ENCODE data around the gene KIAA1614.
A peak's percentile ranks its signal among the peaks of the same experiment; 100 is the strongest.

KIAA1614 gene

GRCh38 chr1:180923021-180923841 lies 10.5 kb downstream of the KIAA1614 start:
- DNase-seq: no peak

DNA sequence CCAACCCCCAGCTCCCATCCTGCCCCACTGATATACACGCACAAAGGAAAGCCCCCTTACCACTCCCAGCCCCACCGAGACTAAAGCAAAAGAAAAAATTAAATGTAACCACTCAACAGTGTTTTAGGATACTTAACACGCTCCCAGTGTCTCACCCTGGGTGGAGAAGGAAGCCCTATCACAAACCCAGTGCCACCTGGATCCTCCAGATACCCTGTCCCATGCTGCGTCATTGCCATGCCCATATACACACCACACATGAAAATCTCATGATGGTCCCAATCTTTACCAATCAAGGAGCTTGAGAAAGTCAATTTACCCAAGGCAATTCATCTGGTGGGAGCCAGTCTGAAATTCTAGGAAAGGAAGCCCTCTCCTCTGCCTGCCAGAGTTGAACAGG lies 11.2 kb downstream of the KIAA1614 start:
- no peak for DNase-seq

- no peak for DNase-seq
Observed at GRCh38 chr1:180924939-180925338, 12.2 kb downstream of the KIAA1614 start.

GRCh38 chr1:180925471-180926051 lies 12.9 kb downstream of the KIAA1614 start:
- peak in 47 of 58 donors; percentile 21 to 86 (median 59) for DNase-seq

GRCh38 chr1:180926164-180926981 lies 13.7 kb downstream of the KIAA1614 start:
- peak in 56 of 58 donors; percentile 35 to 86 (median 69) for DNase-seq

DNA sequence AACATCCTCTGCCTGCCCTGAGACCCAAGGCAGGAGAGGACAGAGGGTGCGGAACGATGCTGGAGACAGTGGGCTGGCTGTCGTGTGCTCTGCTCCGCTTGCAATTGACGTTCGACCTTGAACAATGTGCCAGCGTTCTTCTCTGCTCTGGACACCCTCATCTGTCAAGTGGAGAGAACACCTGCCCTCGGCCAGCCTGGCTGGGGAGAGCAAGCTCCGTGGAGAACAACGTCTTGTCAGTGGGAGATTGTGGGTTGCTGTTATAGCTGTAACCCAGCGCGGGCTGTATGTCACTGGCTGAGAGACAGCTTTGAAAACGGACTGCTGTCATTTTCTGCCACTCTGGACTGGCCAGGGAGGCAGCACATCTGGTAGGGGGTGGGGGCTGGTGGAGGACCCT lies 14.7 kb downstream of the KIAA1614 start:
- DNase-seq: peak in 25 of 58 donors; percentile 28 to 74 (median 49)

GRCh38 chr1:180927841-180928240 lies 15.1 kb downstream of the KIAA1614 start:
- DNase-seq: peak in 42 of 58 donors; percentile 15 to 69 (median 46)

GRCh38 chr1:180928331-180929230 lies 15.9 kb downstream of the KIAA1614 start:
- DNase-seq: peak in 2 of 58 donors; percentile 24 to 35

DNA sequence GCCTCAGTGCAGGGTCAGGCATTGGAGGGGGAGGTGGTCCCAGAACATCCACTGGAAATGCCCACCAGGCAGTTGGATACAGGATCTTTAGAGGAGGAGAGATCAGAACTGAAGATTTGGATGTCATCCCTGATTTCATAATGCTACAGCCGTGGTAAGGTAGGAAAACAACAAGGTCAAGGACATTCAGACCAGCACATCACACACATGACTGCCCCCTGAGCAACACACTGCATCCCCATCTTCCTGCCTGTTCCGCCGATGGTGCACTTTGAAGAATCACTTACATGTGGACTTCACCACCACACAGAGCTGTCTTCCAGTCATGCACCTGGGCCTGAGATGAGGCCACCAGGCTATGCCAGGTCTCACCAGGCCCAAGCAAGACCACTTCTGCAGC lies 16.7 kb downstream of the KIAA1614 start:
- no peak for DNase-seq

- DNase-seq: peak in 9 of 58 donors; percentile 7 to 59 (median 26)
Observed at GRCh38 chr1:180930687-180931086, 18.0 kb downstream of the KIAA1614 start.

GRCh38 chr1:180931529-180931928 lies 18.8 kb downstream of the KIAA1614 start:
- no peak for DNase-seq

DNA sequence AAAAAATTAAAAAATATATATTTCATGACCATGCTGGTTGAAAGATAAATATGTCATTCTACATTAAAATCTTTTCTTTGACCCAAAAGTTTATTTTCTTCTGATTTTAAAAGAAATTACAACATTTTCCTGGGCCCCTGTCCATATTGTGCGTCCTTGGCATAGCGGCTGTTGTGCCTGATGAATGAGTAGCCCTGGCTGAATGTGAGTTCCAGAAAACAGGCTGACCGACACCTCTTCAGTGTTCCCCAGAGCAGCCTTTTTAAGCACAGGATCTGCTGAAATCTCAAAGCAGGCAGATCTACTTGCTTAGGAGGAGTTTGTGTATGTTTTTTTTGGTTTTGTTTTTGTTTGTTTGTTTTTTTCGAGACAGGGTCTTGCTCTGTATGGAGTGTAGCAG lies 19.7 kb downstream of the KIAA1614 start:
- peak in 1 of 58 donors; percentile 17 for DNase-seq

- no peak for DNase-seq
Observed at GRCh38 chr1:180933141-180933540, 20.4 kb downstream of the KIAA1614 start.

GRCh38 chr1:180934563-180934962 lies 21.9 kb downstream of the KIAA1614 start:
- peak in 8 of 58 donors; percentile 14 to 27 (median 20) for DNase-seq

GRCh38 chr1:180935326-180936109 lies 22.8 kb downstream of the KIAA1614 start:
- no peak for DNase-seq

DNA sequence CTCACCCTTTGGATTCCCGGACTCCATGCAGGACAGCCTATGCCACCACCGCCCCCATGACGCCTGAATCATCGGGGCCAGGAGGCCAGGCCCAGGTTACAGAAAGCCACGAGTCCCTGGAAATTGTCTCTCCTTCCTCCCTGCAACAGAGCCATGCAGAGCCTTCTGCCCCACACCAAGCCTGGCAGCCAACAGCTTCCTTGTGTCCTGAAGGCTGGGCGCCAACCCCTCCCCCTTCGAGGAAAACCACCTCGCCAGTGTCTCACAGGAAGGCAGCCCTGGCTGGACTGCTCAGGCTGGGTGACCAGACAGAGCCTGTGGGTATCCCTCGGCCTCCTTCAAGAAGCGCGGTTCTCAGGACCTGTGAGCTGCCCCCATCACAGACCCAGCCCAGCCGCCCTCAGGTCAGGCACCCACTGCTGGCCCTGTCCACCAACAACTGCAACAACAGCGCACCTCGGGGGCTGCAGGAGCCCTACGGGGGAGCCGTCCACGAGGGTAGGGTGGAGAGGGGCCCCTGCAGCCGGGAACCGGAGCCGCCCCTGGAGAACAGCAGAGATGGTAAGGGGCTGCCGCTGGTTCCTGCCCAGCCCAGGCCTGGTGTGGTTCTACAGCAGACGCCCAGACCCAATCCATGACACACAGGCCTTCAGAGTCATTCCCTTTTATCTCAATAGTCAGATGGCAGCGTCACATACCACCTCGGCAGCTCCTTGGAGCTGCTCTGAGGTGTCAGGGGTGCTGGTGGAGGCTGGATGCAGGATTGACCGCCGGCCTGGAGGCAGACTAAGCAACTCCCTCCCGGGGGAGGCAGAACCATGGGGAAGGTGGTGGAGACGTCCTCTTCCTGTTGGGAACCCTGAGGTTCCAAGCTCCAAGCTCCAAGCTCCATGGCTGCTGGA lies 23.7 kb downstream of the KIAA1614 start:
- DNase-seq: no peak

DNA sequence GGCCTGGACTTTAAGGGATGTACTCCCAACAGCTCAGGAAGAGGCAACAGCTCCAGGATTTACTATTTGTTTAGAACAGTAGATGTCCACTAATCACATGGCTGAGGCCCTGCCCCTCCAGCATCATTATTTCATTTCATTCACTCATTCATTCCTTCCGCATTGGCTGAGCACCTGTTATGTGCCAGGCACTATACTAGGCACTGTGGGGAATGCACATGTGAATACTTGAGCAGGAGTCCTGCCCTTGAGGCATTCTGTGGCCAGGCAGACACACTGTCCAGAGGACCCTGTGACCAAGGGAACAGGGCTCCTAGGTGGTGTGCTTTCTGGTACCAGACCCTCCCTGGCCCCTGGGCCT lies 24.3 kb downstream of the KIAA1614 start:
- no peak for DNase-seq

DNA sequence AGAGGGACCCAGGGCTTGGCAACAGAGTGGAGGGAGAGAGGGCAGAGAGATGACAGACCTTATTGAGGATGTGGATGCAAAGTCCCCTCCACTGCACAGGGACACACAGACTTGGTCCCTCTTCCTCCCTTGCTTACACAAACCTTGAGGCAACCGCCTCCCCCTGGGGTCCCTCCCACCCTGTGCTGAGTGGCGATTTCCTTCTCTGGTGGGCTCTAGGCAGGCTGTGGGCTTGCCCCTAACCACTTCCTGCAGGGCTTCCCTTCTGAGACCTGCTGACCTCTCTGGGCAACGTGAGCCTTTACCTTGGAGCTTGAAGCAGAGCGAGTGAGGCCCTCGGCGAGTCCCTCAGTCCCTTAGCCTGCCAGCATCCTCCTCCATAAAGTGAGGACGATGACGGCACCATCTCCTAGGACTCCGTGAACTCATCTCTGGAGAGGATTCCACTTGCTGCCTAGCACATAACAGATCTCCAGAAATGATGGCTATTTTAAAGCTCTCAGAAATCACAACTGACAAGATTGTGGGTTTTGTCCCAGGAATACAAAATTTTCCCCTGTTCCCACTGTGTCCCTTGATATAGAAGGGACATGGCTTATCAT lies 25.0 kb downstream of the KIAA1614 start:
- DNase-seq: peak in 13 of 58 donors; percentile 9 to 47 (median 15)
